ENCODE measurements around the gene AKAP12. TPM values are rescaled to one million over a fixed set of nuclear protein-coding genes. Genes with fewer than 3 reads are reported as not detected.
"Not testable (repeated sequence)": the region's sequence is repeated elsewhere in the genome, so short reads cannot be mapped to it uniquely, and the experiment has no call there.

AKAP12 gene
- total and polyA plus RNA-seq, 5 experiments from 2014 or later = 0.02 TPM; not detected in 4

GRCh38 chr6:151350442-151351145 is 110.8 kb downstream of the AKAP12 start:
- no peak overlapping the region for H3K4me3 Mint-ChIP-seq
- DNase-seq (no peak), ATAC-seq (no peak)
- H3K4me1 Mint-ChIP-seq = no peaks in the 10 kb centered on the region
- H3K36me3 Mint-ChIP-seq = peaks cover 0 to 1% (median 0%) of the 10 kb centered on the region in 3 donors
- POLR2A ChIA-PET = interaction anchor here (0.6 kb wide), 1 partner anchor 867 kb away, joined by 3 read pairs; no protein-coding TSS in a partner anchor
- H3K27ac Mint-ChIP-seq = peak overlapping the region in 2 of 10 donors; percentile 45 to 88
- no peaks in the 10 kb centered on the region for H3K9me3 Mint-ChIP-seq
- no peaks in the 10 kb centered on the region for H3K27me3 Mint-ChIP-seq

DNA sequence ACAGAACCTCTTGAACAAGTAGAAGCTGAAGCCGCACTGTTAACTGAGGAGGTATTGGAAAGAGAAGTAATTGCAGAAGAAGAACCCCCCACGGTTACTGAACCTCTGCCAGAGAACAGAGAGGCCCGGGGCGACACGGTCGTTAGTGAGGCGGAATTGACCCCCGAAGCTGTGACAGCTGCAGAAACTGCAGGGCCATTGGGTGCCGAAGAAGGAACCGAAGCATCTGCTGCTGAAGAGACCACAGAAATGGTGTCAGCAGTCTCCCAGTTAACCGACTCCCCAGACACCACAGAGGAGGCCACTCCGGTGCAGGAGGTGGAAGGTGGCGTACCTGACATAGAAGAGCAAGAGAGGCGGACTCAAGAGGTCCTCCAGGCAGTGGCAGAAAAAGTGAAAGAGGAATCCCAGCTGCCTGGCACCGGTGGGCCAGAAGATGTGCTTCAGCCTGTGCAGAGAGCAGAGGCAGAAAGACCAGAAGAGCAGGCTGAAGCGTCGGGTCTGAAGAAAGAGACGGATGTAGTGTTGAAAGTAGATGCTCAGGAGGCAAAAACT is 111.5 kb downstream of the AKAP12 start:
- ATAC-seq = no peak
- no peaks in the 10 kb centered on the region for H3K27me3 Mint-ChIP-seq
- H3K36me3 Mint-ChIP-seq = peaks cover 0 to 1% (median 0%) of the 10 kb centered on the region in 3 donors
- no peak overlapping the region for H3K27ac Mint-ChIP-seq
- no peaks in the 10 kb centered on the region for H3K9me3 Mint-ChIP-seq
- no peaks in the 10 kb centered on the region for H3K4me1 Mint-ChIP-seq
- POLR2A ChIA-PET = interaction anchor here (1.5 kb wide), 1 partner anchor 39 kb away, joined by 6 read pairs; no protein-coding TSS in a partner anchor
- DNase-seq = no peak
- no peak overlapping the region for H3K4me3 Mint-ChIP-seq

DNA sequence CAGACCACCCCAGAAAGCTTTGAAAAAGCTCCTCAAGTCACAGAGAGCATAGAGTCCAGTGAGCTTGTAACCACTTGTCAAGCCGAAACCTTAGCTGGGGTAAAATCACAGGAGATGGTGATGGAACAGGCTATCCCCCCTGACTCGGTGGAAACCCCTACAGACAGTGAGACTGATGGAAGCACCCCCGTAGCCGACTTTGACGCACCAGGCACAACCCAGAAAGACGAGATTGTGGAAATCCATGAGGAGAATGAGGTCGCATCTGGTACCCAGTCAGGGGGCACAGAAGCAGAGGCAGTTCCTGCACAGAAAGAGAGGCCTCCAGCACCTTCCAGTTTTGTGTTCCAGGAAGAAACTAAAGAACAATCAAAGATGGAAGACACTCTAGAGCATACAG is 112.0 kb downstream of the AKAP12 start:
- Mint-ChIP-seq H3K27me3 (no peaks in the 10 kb centered on the region), H3K36me3 (peaks cover 0 to 1% (median 0%) of the 10 kb centered on the region in 3 donors), H3K4me1 (no peaks in the 10 kb centered on the region), H3K4me3 (no peak overlapping the region), H3K27ac (no peak overlapping the region), H3K9me3 (no peaks in the 10 kb centered on the region)
- ATAC-seq = no peak
- DNase-seq = no peak
- POLR2A ChIA-PET = interaction anchor here (1.5 kb wide), 1 partner anchor 38 kb away, joined by 6 read pairs; no protein-coding TSS in a partner anchor

DNA sequence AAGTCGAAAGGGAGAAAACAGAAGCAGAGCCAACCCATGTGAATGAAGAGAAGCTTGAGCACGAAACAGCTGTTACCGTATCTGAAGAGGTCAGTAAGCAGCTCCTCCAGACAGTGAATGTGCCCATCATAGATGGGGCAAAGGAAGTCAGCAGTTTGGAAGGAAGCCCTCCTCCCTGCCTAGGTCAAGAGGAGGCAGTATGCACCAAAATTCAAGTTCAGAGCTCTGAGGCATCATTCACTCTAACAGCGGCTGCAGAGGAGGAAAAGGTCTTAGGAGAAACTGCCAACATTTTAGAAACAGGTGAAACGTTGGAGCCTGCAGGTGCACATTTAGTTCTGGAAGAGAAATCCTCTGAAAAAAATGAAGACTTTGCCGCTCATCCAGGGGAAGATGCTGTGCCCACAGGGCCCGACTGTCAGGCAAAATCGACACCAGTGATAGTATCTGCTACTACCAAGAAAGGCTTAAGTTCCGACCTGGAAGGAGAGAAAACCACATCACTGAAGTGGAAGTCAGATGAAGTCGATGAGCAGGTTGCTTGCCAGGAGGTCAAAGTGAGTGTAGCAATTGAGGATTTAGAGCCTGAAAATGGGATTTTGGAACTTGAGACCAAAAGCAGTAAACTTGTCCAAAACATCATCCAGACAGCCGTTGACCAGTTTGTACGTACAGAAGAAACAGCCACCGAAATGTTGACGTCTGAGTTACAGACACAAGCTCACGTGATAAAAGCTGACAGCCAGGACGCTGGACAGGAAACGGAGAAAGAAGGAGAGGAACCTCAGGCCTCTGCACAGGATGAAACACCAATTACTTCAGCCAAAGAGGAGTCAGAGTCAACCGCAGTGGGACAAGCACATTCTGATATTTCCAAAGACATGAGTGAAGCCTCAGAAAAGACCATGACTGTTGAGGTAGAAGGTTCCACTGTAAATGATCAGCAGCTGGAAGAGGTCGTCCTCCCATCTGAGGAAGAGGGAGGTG is 112.9 kb downstream of the AKAP12 start:
- POLR2A ChIA-PET = interaction anchor here (1.5 kb wide), 1 partner anchor 37 kb away, joined by 6 read pairs; no protein-coding TSS in a partner anchor
- Mint-ChIP-seq H3K27me3 (no peaks in the 10 kb centered on the region), H3K9me3 (no peaks in the 10 kb centered on the region), H3K27ac (no peak overlapping the region), H3K4me1 (peaks cover 0 to 2% (median under 1%) of the 10 kb centered on the region in 4 donors), H3K36me3 (peaks cover 0 to 3% (median 1%) of the 10 kb centered on the region in 3 donors), H3K4me3 (no peak overlapping the region)
- no peak for DNase-seq
- ATAC-seq = no peak

DNA sequence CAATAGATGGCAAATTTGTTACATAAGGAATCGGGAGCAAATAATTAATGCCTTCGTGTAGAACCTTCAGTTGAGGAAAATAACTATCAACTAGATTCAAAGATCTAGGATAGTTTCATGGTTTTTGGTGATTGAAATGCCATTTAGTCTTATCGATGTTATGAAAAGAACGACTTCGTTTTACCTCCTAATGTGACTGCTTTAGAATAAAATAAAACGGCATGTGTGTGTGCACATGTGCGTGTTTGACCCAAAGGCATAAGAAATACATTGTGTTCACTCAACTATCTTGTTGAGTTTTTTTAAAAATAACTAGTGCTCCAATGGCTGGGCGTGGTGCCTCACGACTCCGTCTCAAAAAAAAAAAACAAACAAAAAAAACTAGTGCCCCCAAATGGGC is 114.0 kb downstream of the AKAP12 start:
- Mint-ChIP-seq H3K4me1 (peaks cover 0 to 13% (median 7%) of the 10 kb centered on the region in 4 donors), H3K27me3 (no peaks in the 10 kb centered on the region), H3K27ac (no peak overlapping the region), H3K4me3 (no peak overlapping the region), H3K9me3 (no peaks in the 10 kb centered on the region), H3K36me3 (peaks cover 0 to 11% (median 1%) of the 10 kb centered on the region in 3 donors)
- no peak for ATAC-seq
- POLR2A ChIA-PET = no interaction called here
- DNase-seq = no peak

GRCh38 chr6:151356983-151357382 is 117.2 kb downstream of the AKAP12 start:
- Mint-ChIP-seq H3K27ac (peak overlapping the region in 1 of 10 donors; percentile 17), H3K36me3 (peaks cover 2 to 30% (median 6%) of the 10 kb centered on the region in 3 donors), H3K4me1 (peaks cover 0 to 13% (median 7%) of the 10 kb centered on the region in 4 donors)
- not testable (repeated sequence) for DNase-seq, H3K4me3 Mint-ChIP-seq, ATAC-seq, H3K27me3 Mint-ChIP-seq, H3K9me3 Mint-ChIP-seq
- POLR2A ChIA-PET = interaction anchor here (0.8 to 1.5 kb wide), 2 partner anchors 33 to 34 kb away, joined by 3 to 6 read pairs; no protein-coding TSS in a partner anchor

- Mint-ChIP-seq H3K27ac (peak overlapping the region in 2 of 10 donors; percentile 24 to 75), H3K9me3 (no peaks in the 10 kb centered on the region), H3K27me3 (no peaks in the 10 kb centered on the region), H3K4me1 (peaks cover 0 to 13% (median 7%) of the 10 kb centered on the region in 4 donors), H3K4me3 (peak overlapping the region in 1 of 10 donors; percentile 4), H3K36me3 (peaks cover 6 to 39% (median 6%) of the 10 kb centered on the region in 3 donors)
- POLR2A ChIA-PET = interaction anchor here (1.5 kb wide), 1 partner anchor 33 kb away, joined by 6 read pairs; no protein-coding TSS in a partner anchor
- no peak for DNase-seq
- no peak for ATAC-seq
Observed at GRCh38 chr6:151357758-151358436, 118.1 kb downstream of the AKAP12 start.

DNA sequence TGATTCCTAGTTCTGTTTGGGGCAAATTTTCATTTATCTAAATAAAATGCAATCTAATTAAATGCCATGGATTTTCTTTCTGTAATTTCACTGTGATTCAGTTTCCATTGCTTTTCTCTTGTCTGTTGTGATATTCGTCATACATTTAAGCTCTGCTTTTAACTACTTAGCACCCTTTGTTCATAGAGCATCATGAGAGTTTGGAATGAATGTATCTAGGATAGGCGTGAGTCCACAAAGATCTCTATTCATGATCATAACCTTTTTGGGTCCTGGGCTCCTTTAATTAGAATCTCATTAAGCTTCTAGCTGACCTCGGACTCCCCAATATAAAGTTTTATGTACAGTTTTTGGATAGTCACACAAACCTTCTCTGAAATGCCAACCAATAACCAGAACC is 118.7 kb downstream of the AKAP12 start:
- Mint-ChIP-seq H3K4me1 (peaks cover 0 to 13% (median 7%) of the 10 kb centered on the region in 4 donors), H3K36me3 (peaks cover 6 to 45% (median 6%) of the 10 kb centered on the region in 3 donors), H3K27ac (no peak overlapping the region), H3K9me3 (no peaks in the 10 kb centered on the region), H3K27me3 (no peaks in the 10 kb centered on the region), H3K4me3 (no peak overlapping the region)
- no peak for DNase-seq
- no peak for ATAC-seq
- POLR2A ChIA-PET = no interaction called here

DNA sequence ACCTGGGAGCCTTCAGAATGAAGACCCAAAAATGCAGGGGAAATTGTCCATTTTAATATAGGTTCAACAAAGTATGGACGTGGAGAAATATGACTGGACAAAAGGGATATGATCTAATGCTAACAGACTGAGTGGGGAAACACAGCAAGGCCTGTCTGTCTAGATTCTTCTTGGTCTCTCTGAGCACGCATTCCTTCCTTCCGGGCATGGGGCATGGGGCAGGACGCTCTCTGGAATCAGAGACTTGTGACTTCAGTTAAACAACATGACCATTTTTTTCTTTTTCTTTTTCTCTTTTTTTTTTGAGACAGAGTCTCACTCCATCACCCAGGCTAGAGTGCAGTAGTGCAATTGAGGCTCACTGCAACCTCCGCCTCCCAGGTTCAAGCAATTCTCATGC is 119.7 kb downstream of the AKAP12 start:
- H3K27ac Mint-ChIP-seq = peak overlapping the region in 1 of 10 donors; percentile 20
- POLR2A ChIA-PET = no interaction called here
- no peaks in the 10 kb centered on the region for H3K27me3 Mint-ChIP-seq
- H3K4me3 Mint-ChIP-seq = no peak overlapping the region
- H3K9me3 Mint-ChIP-seq = no peaks in the 10 kb centered on the region
- peaks cover 0 to 13% (median 7%) of the 10 kb centered on the region in 4 donors for H3K4me1 Mint-ChIP-seq
- H3K36me3 Mint-ChIP-seq = peaks cover 6 to 51% (median 12%) of the 10 kb centered on the region in 3 donors
- DNase-seq (no peak), ATAC-seq (no peak)

- no peak for DNase-seq
- Mint-ChIP-seq H3K36me3 (peaks cover 6 to 85% (median 28%) of the 10 kb centered on the region in 3 donors), H3K27me3 (no peaks in the 10 kb centered on the region), H3K4me1 (no peaks in the 10 kb centered on the region), H3K4me3 (no peak overlapping the region), H3K9me3 (no peaks in the 10 kb centered on the region), H3K27ac (peak overlapping the region in 5 of 10 donors; percentile 23 to 73 (median 68))
- POLR2A ChIA-PET = no interaction called here
- no peak for ATAC-seq
Observed at GRCh38 chr6:151365233-151365632, 125.5 kb downstream of the AKAP12 start.

DNA sequence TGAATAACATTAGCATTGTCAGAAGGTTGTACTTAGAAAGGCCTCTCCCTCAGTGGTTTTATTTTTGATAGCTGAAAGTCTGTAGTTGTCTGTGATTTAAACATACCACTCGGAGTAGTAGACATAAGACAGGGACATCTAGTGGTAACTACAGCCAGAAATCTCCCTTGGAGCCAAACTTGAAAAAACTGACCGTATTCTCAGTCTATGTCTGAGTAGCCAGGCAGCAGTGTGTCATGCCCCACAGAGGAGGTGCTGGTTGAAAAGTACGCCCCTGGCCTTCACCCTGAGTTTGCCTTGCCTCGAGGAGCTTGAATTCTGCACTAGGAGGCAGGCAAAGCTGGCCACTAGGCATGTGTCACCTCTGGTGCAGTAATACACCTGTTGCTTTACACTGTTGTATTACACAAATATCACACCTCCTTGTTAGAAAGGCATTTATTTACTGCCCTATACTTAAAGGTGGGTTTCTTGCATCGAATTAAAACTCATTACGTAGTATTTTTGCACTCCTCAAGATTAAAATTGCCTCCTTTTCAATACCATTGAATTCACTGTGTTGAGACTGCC is 130.8 kb downstream of the AKAP12 start:
- Mint-ChIP-seq H3K4me3 (no peak overlapping the region), H3K27me3 (no peaks in the 10 kb centered on the region), H3K27ac (peak overlapping the region in 3 of 10 donors; percentile 57 to 94 (median 58)), H3K36me3 (peaks cover 0 to 64% (median 25%) of the 10 kb centered on the region in 3 donors), H3K4me1 (peaks cover 25 to 47% (median 44%) of the 10 kb centered on the region in 4 donors), H3K9me3 (no peaks in the 10 kb centered on the region)
- ATAC-seq (no peak), DNase-seq (no peak)
- POLR2A ChIA-PET = no interaction called here

Data from naive thymus-derived CD8-positive, alpha-beta T cell (primary cell).